Activated CD4-positive, alpha-beta memory T cell treated with anti-CD3 and anti-CD28 coated beads for 36 hours (primary cell): ENCODE data around the gene KCNT1. TPM values are rescaled to one million over a fixed set of nuclear protein-coding genes. Genes with fewer than 3 reads are reported as not detected.

Experiments
- CTCF ChIA-PET: fragments of 350-600 bp; sonication (Branson Sonifier 250); formaldehyde crosslinking; loops from one replicate; lab custom pipeline; 2021; ENCODE audit warnings: antibody characterized with exemption, inconsistent platforms; lab: Charles Lee
- POLR2A ChIA-PET: fragments of 350-600 bp; sonication (Branson Sonifier 250); formaldehyde crosslinking; loops from one replicate; lab custom pipeline; 2021; ENCODE audit warnings: antibody characterized with exemption; lab: Charles Lee
- DNase-seq: peaks from one replicate; pipeline ENCODE4 v3.0.0-alpha.2; 2020
- H3K27ac Mint-ChIP-seq: one replicate; pipeline ENCODE4 v1.8.0; 2021; ENCODE audit warnings: mixed read lengths
- H3K27me3 Mint-ChIP-seq: one replicate; pipeline ENCODE4 v1.8.0; 2021; ENCODE audit warnings: mixed read lengths
- H3K36me3 Mint-ChIP-seq: one replicate; pipeline ENCODE4 v1.8.0; 2021; ENCODE audit warnings: mixed read lengths
- H3K4me1 Mint-ChIP-seq: one replicate; pipeline ENCODE4 v1.8.0; 2021; ENCODE audit warnings: low read depth, mixed read lengths
- H3K4me3 Mint-ChIP-seq: one replicate; pipeline ENCODE4 v1.8.0; 2021; ENCODE audit warnings: mild to moderate bottlenecking, mixed read lengths
- H3K9me3 Mint-ChIP-seq: one replicate; pipeline ENCODE4 v1.8.0; 2021; ENCODE audit warnings: mixed read lengths
- intact Hi-C: fragments of 100-400 bp; cut with micrococcal nuclease; formaldehyde crosslinking; loops from one replicate; pipeline ENCODE4 v1.15.1; 2023
- total RNA-seq, 2 experiments: library from RNA; stranded (reverse); gene quantifications; one replicate each; pipeline ENCODE4 v1.2.3, GENCODE V29; 2021

The KCNT1 gene
- total RNA-seq, 2 experiments from 2014 or later = not detected

GRCh38 chr9:135802876-135803419 lies 101.0 kb downstream of the KCNT1 start:
- CTCF ChIA-PET = no interaction called here
- no peak overlapping the region for H3K4me3 Mint-ChIP-seq
- peaks cover 2% of the 10 kb centered on the region for H3K4me1 Mint-ChIP-seq
- no peaks in the 10 kb centered on the region for H3K36me3 Mint-ChIP-seq
- POLR2A ChIA-PET = no interaction called here
- H3K27ac Mint-ChIP-seq = no peak overlapping the region
- intact Hi-C loops = no loop called here
- H3K9me3 Mint-ChIP-seq = no peaks in the 10 kb centered on the region
- DNase-seq = no peak
- no peaks in the 10 kb centered on the region for H3K27me3 Mint-ChIP-seq

- Mint-ChIP-seq H3K27me3 (no peaks in the 10 kb centered on the region), H3K4me1 (peaks cover 2% of the 10 kb centered on the region), H3K4me3 (no peak overlapping the region), H3K36me3 (no peaks in the 10 kb centered on the region), H3K27ac (no peak overlapping the region), H3K9me3 (no peaks in the 10 kb centered on the region)
- POLR2A ChIA-PET = no interaction called here
- intact Hi-C loops = no loop called here
- DNase-seq = no peak
- CTCF ChIA-PET = no interaction called here
Measured at GRCh38 chr9:135803441-135803840, 101.5 kb downstream of the KCNT1 start.

- H3K4me3 Mint-ChIP-seq = no peak overlapping the region
- H3K9me3 Mint-ChIP-seq = no peaks in the 10 kb centered on the region
- H3K27me3 Mint-ChIP-seq = no peaks in the 10 kb centered on the region
- CTCF ChIA-PET = no interaction called here
- POLR2A ChIA-PET = no interaction called here
- H3K36me3 Mint-ChIP-seq = no peaks in the 10 kb centered on the region
- DNase-seq = no peak
- intact Hi-C loops = no loop called here
- H3K27ac Mint-ChIP-seq = no peak overlapping the region
- peaks cover 2% of the 10 kb centered on the region for H3K4me1 Mint-ChIP-seq
Measured at GRCh38 chr9:135804581-135805421, 102.8 kb downstream of the KCNT1 start.

- ChIA-PET CTCF (no interaction called here), POLR2A (no interaction called here)
- Mint-ChIP-seq H3K9me3 (no peaks in the 10 kb centered on the region), H3K4me1 (peaks cover 2% of the 10 kb centered on the region), H3K4me3 (no peak overlapping the region), H3K36me3 (peaks cover 3% of the 10 kb centered on the region), H3K27me3 (no peaks in the 10 kb centered on the region), H3K27ac (no peak overlapping the region)
- DNase-seq = no peak
- intact Hi-C loops = no loop called here
Measured at GRCh38 chr9:135805422-135806022, 103.5 kb downstream of the KCNT1 start.

- intact Hi-C loops = no loop called here
- no peak for DNase-seq
- Mint-ChIP-seq H3K4me1 (peaks cover 2% of the 10 kb centered on the region), H3K27ac (no peak overlapping the region), H3K36me3 (peaks cover 23% of the 10 kb centered on the region), H3K4me3 (no peak overlapping the region), H3K27me3 (no peaks in the 10 kb centered on the region), H3K9me3 (no peaks in the 10 kb centered on the region)
- ChIA-PET POLR2A (no interaction called here), CTCF (no interaction called here)
Measured at GRCh38 chr9:135809166-135809565, 107.2 kb downstream of the KCNT1 start.

GRCh38 chr9:135810806-135811575 lies 109.0 kb downstream of the KCNT1 start:
- CTCF ChIA-PET = interaction anchor here (0.5 kb wide), 1 partner anchor 107 kb away, joined by 3 read pairs; no protein-coding TSS in a partner anchor
- Mint-ChIP-seq H3K27ac (no peak overlapping the region), H3K9me3 (no peaks in the 10 kb centered on the region), H3K4me3 (no peak overlapping the region), H3K27me3 (no peaks in the 10 kb centered on the region), H3K4me1 (peaks cover under 1% of the 10 kb centered on the region), H3K36me3 (peaks cover 39% of the 10 kb centered on the region)
- POLR2A ChIA-PET = no interaction called here
- intact Hi-C loops = no loop called here
- no peak for DNase-seq

GRCh38 chr9:135811801-135812200 lies 109.8 kb downstream of the KCNT1 start:
- POLR2A ChIA-PET = no interaction called here
- Mint-ChIP-seq H3K27ac (no peak overlapping the region), H3K36me3 (peaks cover 45% of the 10 kb centered on the region), H3K4me3 (no peak overlapping the region), H3K4me1 (no peaks in the 10 kb centered on the region), H3K27me3 (no peaks in the 10 kb centered on the region), H3K9me3 (no peaks in the 10 kb centered on the region)
- DNase-seq = no peak
- CTCF ChIA-PET = no interaction called here
- intact Hi-C loops = no loop called here

- H3K27me3 Mint-ChIP-seq = no peaks in the 10 kb centered on the region
- CTCF ChIA-PET = no interaction called here
- no peak overlapping the region for H3K4me3 Mint-ChIP-seq
- no peak overlapping the region for H3K27ac Mint-ChIP-seq
- peak; percentile 6 for DNase-seq
- peaks cover 50% of the 10 kb centered on the region for H3K36me3 Mint-ChIP-seq
- H3K9me3 Mint-ChIP-seq = no peaks in the 10 kb centered on the region
- intact Hi-C loops = no loop called here
- POLR2A ChIA-PET = no interaction called here
- no peaks in the 10 kb centered on the region for H3K4me1 Mint-ChIP-seq
Measured at GRCh38 chr9:135812961-135813360, 111.0 kb downstream of the KCNT1 start.

GRCh38 chr9:135813671-135814290 lies 111.8 kb downstream of the KCNT1 start:
- ChIA-PET CTCF (no interaction called here), POLR2A (no interaction called here)
- Mint-ChIP-seq H3K27me3 (no peaks in the 10 kb centered on the region), H3K4me1 (no peaks in the 10 kb centered on the region), H3K36me3 (peaks cover 52% of the 10 kb centered on the region), H3K4me3 (no peak overlapping the region), H3K27ac (no peak overlapping the region), H3K9me3 (no peaks in the 10 kb centered on the region)
- intact Hi-C loops = no loop called here
- peak; percentile 3 for DNase-seq

GRCh38 chr9:135814421-135815095 lies 112.6 kb downstream of the KCNT1 start:
- no peaks in the 10 kb centered on the region for H3K4me1 Mint-ChIP-seq
- POLR2A ChIA-PET = no interaction called here
- H3K27me3 Mint-ChIP-seq = no peaks in the 10 kb centered on the region
- CTCF ChIA-PET = no interaction called here
- DNase-seq = peak; percentile 5
- no peak overlapping the region for H3K4me3 Mint-ChIP-seq
- H3K27ac Mint-ChIP-seq = no peak overlapping the region
- intact Hi-C loops = no loop called here
- H3K9me3 Mint-ChIP-seq = no peaks in the 10 kb centered on the region
- H3K36me3 Mint-ChIP-seq = peaks cover 56% of the 10 kb centered on the region

GRCh38 chr9:135815413-135815812 lies 113.4 kb downstream of the KCNT1 start:
- DNase-seq = no peak
- CTCF ChIA-PET = no interaction called here
- H3K4me1 Mint-ChIP-seq = no peaks in the 10 kb centered on the region
- POLR2A ChIA-PET = no interaction called here
- no peak overlapping the region for H3K4me3 Mint-ChIP-seq
- H3K9me3 Mint-ChIP-seq = no peaks in the 10 kb centered on the region
- intact Hi-C loops = no loop called here
- no peak overlapping the region for H3K27ac Mint-ChIP-seq
- no peaks in the 10 kb centered on the region for H3K27me3 Mint-ChIP-seq
- peaks cover 61% of the 10 kb centered on the region for H3K36me3 Mint-ChIP-seq
